ENCODE measurements around the gene C16orf95. TPM values are rescaled to one million over a fixed set of nuclear protein-coding genes. Genes with fewer than 3 reads are reported as not detected.

C16orf95 gene
- total RNA-seq, 1 experiment from 2014 or later: 2.6 TPM

- in situ Hi-C loops (cut with HindIII; ENCODE audit: low pct_unique_long_range_greater_than_20kb, low sequenced_read_pairs): no loop called here
- DNase-seq (ENCODE audit: low read depth, low spot score): peak; percentile 47
Measured at GRCh38 chr16:87305505-87306391, 11.4 kb downstream of the C16orf95 start.

GRCh38 chr16:87304951-87305350 lies 12.2 kb downstream of the C16orf95 start:
- no peak for DNase-seq (ENCODE audit: low read depth, low spot score)
- in situ Hi-C loops (cut with HindIII; ENCODE audit: low pct_unique_long_range_greater_than_20kb, low sequenced_read_pairs): no loop called here

- in situ Hi-C loops (cut with HindIII; ENCODE audit: low pct_unique_long_range_greater_than_20kb, low sequenced_read_pairs): no loop called here
- DNase-seq (ENCODE audit: low read depth, low spot score): no peak
Measured at GRCh38 chr16:87303962-87304521, 13.2 kb downstream of the C16orf95 start.

- DNase-seq (ENCODE audit: low read depth, low spot score): no peak
- in situ Hi-C loops (cut with HindIII; ENCODE audit: low pct_unique_long_range_greater_than_20kb, low sequenced_read_pairs): no loop called here
Measured at GRCh38 chr16:87303431-87303930, 13.7 kb downstream of the C16orf95 start.

GRCh38 chr16:87298857-87299465 lies 18.2 kb downstream of the C16orf95 start:
- no peak for DNase-seq (ENCODE audit: low read depth, low spot score)
- in situ Hi-C loops (cut with HindIII; ENCODE audit: low pct_unique_long_range_greater_than_20kb, low sequenced_read_pairs): no loop called here

GRCh38 chr16:87297918-87298631 lies 19.1 kb downstream of the C16orf95 start:
- peak; percentile 57 for DNase-seq (ENCODE audit: low read depth, low spot score)
- in situ Hi-C loops (cut with HindIII; ENCODE audit: low pct_unique_long_range_greater_than_20kb, low sequenced_read_pairs): no loop called here

- in situ Hi-C loops (cut with HindIII; ENCODE audit: low pct_unique_long_range_greater_than_20kb, low sequenced_read_pairs): no loop called here
Measured at GRCh38 chr16:87297407-87297806, 19.8 kb downstream of the C16orf95 start.

GRCh38 chr16:87295661-87296531 lies 21.3 kb downstream of the C16orf95 start:
- in situ Hi-C loops (cut with HindIII; ENCODE audit: low pct_unique_long_range_greater_than_20kb, low sequenced_read_pairs): no loop called here
- DNase-seq (ENCODE audit: low read depth, low spot score): no peak

More at GRCh38 chr16:87297407-87297806, 19.8 kb downstream of the C16orf95 start:
- no peak for DNase-seq (ENCODE audit: low read depth, low spot score)

GRCh38 chr16:87295259-87295658 lies 21.9 kb downstream of the C16orf95 start:
- in situ Hi-C loops (cut with HindIII; ENCODE audit: low pct_unique_long_range_greater_than_20kb, low sequenced_read_pairs): no loop called here
- DNase-seq (ENCODE audit: low read depth, low spot score): peak; percentile 42

GRCh38 chr16:87293990-87294389 lies 23.2 kb downstream of the C16orf95 start:
- in situ Hi-C loops (cut with HindIII; ENCODE audit: low pct_unique_long_range_greater_than_20kb, low sequenced_read_pairs): no loop called here
- DNase-seq (ENCODE audit: low read depth, low spot score): no peak

GRCh38 chr16:87291944-87292343 lies 25.2 kb downstream of the C16orf95 start:
- DNase-seq (ENCODE audit: low read depth, low spot score): no peak
- in situ Hi-C loops (cut with HindIII; ENCODE audit: low pct_unique_long_range_greater_than_20kb, low sequenced_read_pairs): no loop called here

GRCh38 chr16:87288753-87289362 lies 28.3 kb downstream of the C16orf95 start:
- in situ Hi-C loops (cut with HindIII; ENCODE audit: low pct_unique_long_range_greater_than_20kb, low sequenced_read_pairs): no loop called here
- no peak for DNase-seq (ENCODE audit: low read depth, low spot score)

GRCh38 chr16:87286839-87287626 lies 30.2 kb downstream of the C16orf95 start:
- DNase-seq (ENCODE audit: low read depth, low spot score): no peak
- in situ Hi-C loops (cut with HindIII; ENCODE audit: low pct_unique_long_range_greater_than_20kb, low sequenced_read_pairs): no loop called here

GRCh38 chr16:87284183-87284582 lies 33.0 kb downstream of the C16orf95 start:
- DNase-seq (ENCODE audit: low read depth, low spot score): no peak
- in situ Hi-C loops (cut with HindIII; ENCODE audit: low pct_unique_long_range_greater_than_20kb, low sequenced_read_pairs): no loop called here

- in situ Hi-C loops (cut with HindIII; ENCODE audit: low pct_unique_long_range_greater_than_20kb, low sequenced_read_pairs): no loop called here
Measured at GRCh38 chr16:87279094-87279658, 38.0 kb downstream of the C16orf95 start.

More at GRCh38 chr16:87279094-87279658, 38.0 kb downstream of the C16orf95 start:
- DNase-seq (ENCODE audit: low read depth, low spot score): no peak
